ENCODE results near the gene CBARP.

Gene CBARP

DNA sequence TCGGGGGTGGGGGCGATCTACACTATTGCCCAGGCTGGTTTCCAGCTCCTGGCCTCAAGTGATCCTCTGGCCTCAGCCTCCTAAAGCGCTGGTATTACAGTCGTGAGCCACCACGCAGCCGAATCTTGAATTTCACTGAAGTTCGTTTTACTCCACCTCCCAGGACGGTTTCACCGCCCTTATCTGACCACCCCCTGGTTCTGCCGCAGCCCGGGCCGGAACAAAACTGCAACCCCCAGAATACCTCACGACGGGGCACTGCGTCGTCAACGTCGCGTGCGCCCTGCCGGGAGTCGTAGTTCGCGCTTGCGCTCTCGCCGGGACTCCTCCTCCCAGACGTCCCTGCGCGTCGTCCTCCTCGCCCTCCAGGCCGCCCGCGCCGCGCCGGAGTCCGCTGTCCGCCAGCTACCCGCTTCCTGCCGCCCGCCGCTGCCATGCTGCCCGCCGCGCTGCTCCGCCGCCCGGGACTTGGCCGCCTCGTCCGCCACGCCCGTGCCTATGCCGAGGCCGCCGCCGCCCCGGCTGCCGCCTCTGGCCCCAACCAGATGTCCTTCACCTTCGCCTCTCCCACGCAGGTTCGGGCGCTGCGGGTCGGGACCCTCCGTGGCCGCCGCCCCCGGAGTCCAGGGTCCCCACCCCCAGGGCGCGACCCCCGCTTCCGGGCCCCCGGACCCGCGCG, 3.8 kb upstream of the CBARP start, which contains the start of gene ATP5F1D:
TSS of gene ATP5F1D (plus strand) at position 335 of the 679 bp plus-strand sequence. CDS start at position 435, 100 bp downstream.
- H3K79me2 ChIP-seq (ENCODE audit: insufficient read depth, low read length) = peaks cover 11% of the 10 kb centered on the region; the same call in 1 of the 2 replicates

GRCh38 chr19:1240925-1241324, 3.1 kb upstream of the CBARP start:
- no peaks in the 10 kb centered on the region for H3K27me3 ChIP-seq (ENCODE audit: low read length)
- no peaks in the 10 kb centered on the region for H3K9me3 ChIP-seq (ENCODE audit: insufficient read depth, low read length)
- peak overlapping the region; percentile 69 for H3K27ac ChIP-seq (ENCODE audit: low read depth, low read length)
- H2AFZ ChIP-seq (ENCODE audit: low read depth, low read length, severe bottlenecking) = peak overlapping the region; percentile 42
- peaks cover 11% of the 10 kb centered on the region; the same call in 1 of the 2 replicates for H3K79me2 ChIP-seq (ENCODE audit: insufficient read depth, low read length)
- no peaks in the 10 kb centered on the region for H3K36me3 ChIP-seq (ENCODE audit: low read length)
- peak overlapping the region; percentile 59 for H3K4me2 ChIP-seq (ENCODE audit: low read depth, low read length, poor library complexity, severe bottlenecking)
- peaks cover 32% of the 10 kb centered on the region for H3F3A ChIP-seq (ENCODE audit: insufficient read depth)
- TF ChIP-seq EZH2phosphoT487 (conservative IDR thresholded peaks at IDR 0.05; ENCODE audit: low read length) = no peak
- TF ChIP-seq, protein P1, sequence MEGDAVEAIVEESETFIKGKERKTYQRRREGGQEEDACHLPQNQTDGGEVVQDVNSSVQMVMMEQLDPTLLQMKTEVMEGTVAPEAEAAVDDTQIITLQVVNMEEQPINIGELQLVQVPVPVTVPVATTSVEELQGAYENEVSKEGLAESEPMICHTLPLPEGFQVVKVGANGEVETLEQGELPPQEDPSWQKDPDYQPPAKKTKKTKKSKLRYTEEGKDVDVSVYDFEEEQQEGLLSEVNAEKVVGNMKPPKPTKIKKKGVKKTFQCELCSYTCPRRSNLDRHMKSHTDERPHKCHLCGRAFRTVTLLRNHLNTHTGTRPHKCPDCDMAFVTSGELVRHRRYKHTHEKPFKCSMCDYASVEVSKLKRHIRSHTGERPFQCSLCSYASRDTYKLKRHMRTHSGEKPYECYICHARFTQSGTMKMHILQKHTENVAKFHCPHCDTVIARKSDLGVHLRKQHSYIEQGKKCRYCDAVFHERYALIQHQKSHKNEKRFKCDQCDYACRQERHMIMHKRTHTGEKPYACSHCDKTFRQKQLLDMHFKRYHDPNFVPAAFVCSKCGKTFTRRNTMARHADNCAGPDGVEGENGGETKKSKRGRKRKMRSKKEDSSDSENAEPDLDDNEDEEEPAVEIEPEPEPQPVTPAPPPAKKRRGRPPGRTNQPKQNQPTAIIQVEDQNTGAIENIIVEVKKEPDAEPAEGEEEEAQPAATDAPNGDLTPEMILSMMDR (IDR thresholded peaks at IDR 0.05; ENCODE audit: insufficient read depth, low read length, poor library complexity, severe bottlenecking) = no peak
- peak overlapping the region; percentile 25 for H3K4me3 ChIP-seq (ENCODE audit: insufficient read depth, low read length, poor library complexity, severe bottlenecking)
- peak overlapping the region; percentile 99 for H3K9ac ChIP-seq (ENCODE audit: low read length)
- no peaks in the 10 kb centered on the region for H4K20me1 ChIP-seq (ENCODE audit: low read depth, low read length)
- H3K9me2 ChIP-seq (replicated peaks; ENCODE audit: insufficient read depth, low read length) = no peaks in the 10 kb centered on the region

More for the DNA sequence above, 3.8 kb upstream of the CBARP start, which contains the start of gene ATP5F1D:
- H2AFZ ChIP-seq (ENCODE audit: low read depth, low read length, severe bottlenecking) = peak within 1 kb of the TSS; percentile 42
- H3K27ac ChIP-seq (ENCODE audit: low read depth, low read length) = peak within 1 kb of the TSS; percentile 69
- H3K9me2 ChIP-seq (replicated peaks; ENCODE audit: insufficient read depth, low read length) = no peaks in the 10 kb centered on the region
- H3K36me3 ChIP-seq (ENCODE audit: low read length) = no peaks in the 10 kb centered on the region
- no peaks in the 10 kb centered on the region for H3K27me3 ChIP-seq (ENCODE audit: low read length)
- peak within 1 kb of the TSS; percentile 84 for H3K4me2 ChIP-seq (ENCODE audit: low read depth, low read length, poor library complexity, severe bottlenecking)
- H3F3A ChIP-seq (ENCODE audit: insufficient read depth) = peaks cover 32% of the 10 kb centered on the region
- H3K9ac ChIP-seq (ENCODE audit: low read length) = peak within 1 kb of the TSS; percentile 99
- H3K9me3 ChIP-seq (ENCODE audit: insufficient read depth, low read length) = no peaks in the 10 kb centered on the region
- H3K4me3 ChIP-seq (ENCODE audit: insufficient read depth, low read length, poor library complexity, severe bottlenecking) = peak within 1 kb of the TSS; percentile 75
- H4K20me1 ChIP-seq (ENCODE audit: low read depth, low read length) = no peaks in the 10 kb centered on the region
- TF ChIP-seq, protein P1 (IDR thresholded peaks at IDR 0.05; ENCODE audit: insufficient read depth, low read length, poor library complexity, severe bottlenecking) = no peak
- no peak for TF ChIP-seq EZH2phosphoT487 (conservative IDR thresholded peaks at IDR 0.05; ENCODE audit: low read length)

- Histone ChIP-seq H3K9me3 (ENCODE audit: insufficient read depth, low read length) (no peaks in the 10 kb centered on the region), H3K9me2 (replicated peaks; ENCODE audit: insufficient read depth, low read length) (no peaks in the 10 kb centered on the region), H3K9ac (ENCODE audit: low read length) (peak overlapping the region; percentile 14; the same call in 1 of the 2 replicates), H3K27ac (ENCODE audit: low read depth, low read length) (no peak overlapping the region), H4K20me1 (ENCODE audit: low read depth, low read length) (no peaks in the 10 kb centered on the region), H3K79me2 (ENCODE audit: insufficient read depth, low read length) (peaks cover 11% of the 10 kb centered on the region; the same call in 1 of the 2 replicates), H3K4me2 (ENCODE audit: low read depth, low read length, poor library complexity, severe bottlenecking) (peak overlapping the region; percentile 59), H3K36me3 (ENCODE audit: low read length) (no peaks in the 10 kb centered on the region), H3F3A (ENCODE audit: insufficient read depth) (peaks cover 32% of the 10 kb centered on the region), H3K27me3 (ENCODE audit: low read length) (no peaks in the 10 kb centered on the region), H2AFZ (ENCODE audit: low read depth, low read length, severe bottlenecking) (no peak overlapping the region), H3K4me3 (ENCODE audit: insufficient read depth, low read length, poor library complexity, severe bottlenecking) (peak overlapping the region; percentile 25)
- TF ChIP-seq EZH2phosphoT487 (conservative IDR thresholded peaks at IDR 0.05; ENCODE audit: low read length) = no peak
- TF ChIP-seq, protein P1 (IDR thresholded peaks at IDR 0.05; ENCODE audit: insufficient read depth, low read length, poor library complexity, severe bottlenecking) = peak; percentile 43
These were observed 2.3 kb upstream of the CBARP start for GRCh38 chr19:1239796-1240737.

Measured in SU-DHL-6 (cell line).